ENCODE results near the gene N4BP2. TPM values are rescaled to one million over a fixed set of nuclear protein-coding genes. Genes with fewer than 3 reads are reported as not detected.

The N4BP2 gene
- total and polyA plus RNA-seq, 9 donors: 3.5 to 21.3 (median 10.6) TPM

- H3K27ac ChIP-seq: no peak overlapping the region
- DNase-seq: no peak
- intact Hi-C loops (cut with DNase I): no loop called here
- TF ChIP-seq, protein P1, sequence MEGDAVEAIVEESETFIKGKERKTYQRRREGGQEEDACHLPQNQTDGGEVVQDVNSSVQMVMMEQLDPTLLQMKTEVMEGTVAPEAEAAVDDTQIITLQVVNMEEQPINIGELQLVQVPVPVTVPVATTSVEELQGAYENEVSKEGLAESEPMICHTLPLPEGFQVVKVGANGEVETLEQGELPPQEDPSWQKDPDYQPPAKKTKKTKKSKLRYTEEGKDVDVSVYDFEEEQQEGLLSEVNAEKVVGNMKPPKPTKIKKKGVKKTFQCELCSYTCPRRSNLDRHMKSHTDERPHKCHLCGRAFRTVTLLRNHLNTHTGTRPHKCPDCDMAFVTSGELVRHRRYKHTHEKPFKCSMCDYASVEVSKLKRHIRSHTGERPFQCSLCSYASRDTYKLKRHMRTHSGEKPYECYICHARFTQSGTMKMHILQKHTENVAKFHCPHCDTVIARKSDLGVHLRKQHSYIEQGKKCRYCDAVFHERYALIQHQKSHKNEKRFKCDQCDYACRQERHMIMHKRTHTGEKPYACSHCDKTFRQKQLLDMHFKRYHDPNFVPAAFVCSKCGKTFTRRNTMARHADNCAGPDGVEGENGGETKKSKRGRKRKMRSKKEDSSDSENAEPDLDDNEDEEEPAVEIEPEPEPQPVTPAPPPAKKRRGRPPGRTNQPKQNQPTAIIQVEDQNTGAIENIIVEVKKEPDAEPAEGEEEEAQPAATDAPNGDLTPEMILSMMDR (IDR thresholded peaks at IDR 0.05): no peak
- TF ChIP-seq POLR2A (IDR thresholded peaks at IDR 0.05): no peak
- no peak for TF ChIP-seq EP300 (IDR thresholded peaks at IDR 0.05)
- H3K27me3 ChIP-seq: no peaks in the 10 kb centered on the region
- H3K9me3 ChIP-seq: no peaks in the 10 kb centered on the region
- H3K36me3 ChIP-seq: no peaks in the 10 kb centered on the region
- H3K4me3 ChIP-seq: no peak overlapping the region
- WGBS, 3 donors: 56 to 70% (median 67%) methylated on average over 2 of the region's 2 CpGs
- no peaks in the 10 kb centered on the region for H3K4me1 ChIP-seq (ENCODE audit: insufficient read depth)
These were observed 120.9 kb downstream of the N4BP2 start for GRCh38 chr4:40177591-40177990.

GRCh38 chr4:40178672-40179071 is 122.0 kb downstream of the N4BP2 start:
- H3K36me3 ChIP-seq: no peaks in the 10 kb centered on the region
- intact Hi-C loops (cut with DNase I): no loop called here
- 12 to 41% (median 18%) methylated on average over 5 of the region's 5 CpGs for WGBS, 3 donors
- H3K27ac ChIP-seq: no peak overlapping the region
- H3K4me1 ChIP-seq (ENCODE audit: insufficient read depth): no peaks in the 10 kb centered on the region
- TF ChIP-seq POLR2A (IDR thresholded peaks at IDR 0.05): no peak
- TF ChIP-seq, protein P1 (IDR thresholded peaks at IDR 0.05): no peak
- no peak for TF ChIP-seq EP300 (IDR thresholded peaks at IDR 0.05)
- no peak overlapping the region for H3K4me3 ChIP-seq
- H3K27me3 ChIP-seq: no peaks in the 10 kb centered on the region
- no peaks in the 10 kb centered on the region for H3K9me3 ChIP-seq
- DNase-seq: no peak

- no peaks in the 10 kb centered on the region for H3K36me3 ChIP-seq
- H3K27ac ChIP-seq: no peak overlapping the region
- no peaks in the 10 kb centered on the region for H3K4me1 ChIP-seq (ENCODE audit: insufficient read depth)
- H3K9me3 ChIP-seq: no peaks in the 10 kb centered on the region
- no peak for DNase-seq
- intact Hi-C loops (cut with DNase I): no loop called here
- no peaks in the 10 kb centered on the region for H3K27me3 ChIP-seq
- WGBS, 3 donors: 91 to 96% (median 93%) methylated on average over 1 of the region's 1 CpG
- TF ChIP-seq, protein P1 (IDR thresholded peaks at IDR 0.05): no peak
- no peak for TF ChIP-seq POLR2A (IDR thresholded peaks at IDR 0.05)
- no peak for TF ChIP-seq EP300 (IDR thresholded peaks at IDR 0.05)
- no peak overlapping the region for H3K4me3 ChIP-seq
These were observed 122.7 kb downstream of the N4BP2 start for GRCh38 chr4:40179360-40179759.

- Histone ChIP-seq H3K27me3 (no peaks in the 10 kb centered on the region), H3K36me3 (no peaks in the 10 kb centered on the region), H3K27ac (no peak overlapping the region), H3K9me3 (no peaks in the 10 kb centered on the region), H3K4me3 (no peak overlapping the region), H3K4me1 (ENCODE audit: insufficient read depth) (no peaks in the 10 kb centered on the region)
- 54 to 64% (median 54%) methylated on average over 1 of the region's 1 CpG for WGBS, 3 donors
- no peak for TF ChIP-seq EP300 (IDR thresholded peaks at IDR 0.05)
- no peak for TF ChIP-seq POLR2A (IDR thresholded peaks at IDR 0.05)
- TF ChIP-seq, protein P1 (IDR thresholded peaks at IDR 0.05): no peak
- intact Hi-C loops (cut with DNase I): no loop called here
- no peak for DNase-seq
These were observed 123.7 kb downstream of the N4BP2 start for GRCh38 chr4:40180356-40180755.

All from ovary (tissue), 9 donors.